Kidney glomerular epithelial cell (primary cell): ENCODE results near the gene CSAG2.
"Not testable (repeated sequence)": the region's sequence is repeated elsewhere in the genome, so short reads cannot be mapped to it uniquely, and the experiment has no call there.

Experiments used
- DNase-seq: peaks from one replicate; lab custom pipeline; 2025; lab: John Stamatoyannopoulos, UW

CSAG2 gene, protein sequence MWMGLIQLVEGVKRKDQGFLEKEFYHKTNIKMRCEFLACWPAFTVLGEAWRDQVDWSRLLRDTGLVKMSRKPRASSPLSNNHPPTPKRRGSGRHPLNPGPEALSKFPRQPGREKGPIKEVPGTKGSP

DNA sequence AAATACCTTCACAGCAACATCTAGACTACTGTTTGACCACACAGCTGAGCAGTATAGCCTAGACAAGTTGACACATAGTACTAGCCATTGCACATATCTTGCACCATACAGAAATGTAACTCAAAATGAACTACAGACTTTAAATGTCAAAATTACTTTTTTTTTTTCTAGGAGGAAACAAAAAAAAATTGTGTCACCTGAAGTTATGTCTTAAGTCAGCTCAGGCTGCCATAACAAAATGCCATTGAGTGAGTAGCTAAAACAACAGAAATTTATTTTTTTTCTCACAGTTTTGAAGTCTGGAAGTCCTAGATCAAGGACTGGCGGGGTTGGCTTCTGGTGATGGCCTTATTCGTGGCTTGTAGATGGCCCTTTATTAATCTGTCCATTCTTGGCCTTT lies at the start of gene CSAG2:
Gene CSAG2, minus strand, starts transcription at position 101 of the 400 bp plus-strand sequence. CDS start 161 bp downstream, outside the sequence.
- not testable (repeated sequence) for DNase-seq

DNA sequence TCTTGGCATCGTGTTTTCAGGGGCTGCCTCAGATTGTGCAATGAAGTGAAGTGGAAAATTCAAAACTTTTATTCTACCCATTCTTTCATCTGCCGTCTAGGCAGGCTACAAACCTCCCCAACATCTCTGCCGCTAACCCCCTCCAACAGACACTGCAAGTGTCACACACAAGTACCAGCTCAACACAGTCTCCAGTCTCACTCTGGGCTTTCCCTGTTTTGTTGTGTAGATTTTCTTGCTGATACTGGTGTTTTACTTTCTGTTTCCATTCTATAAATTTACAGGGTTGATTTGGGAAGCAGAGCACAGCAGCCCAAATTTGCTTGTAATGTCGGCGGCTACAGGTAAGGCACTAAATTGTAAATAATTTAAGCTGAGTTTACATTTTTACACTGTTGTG lies 45.8 kb upstream of the CSAG2 start:
- DNase-seq = not testable (repeated sequence)

DNA sequence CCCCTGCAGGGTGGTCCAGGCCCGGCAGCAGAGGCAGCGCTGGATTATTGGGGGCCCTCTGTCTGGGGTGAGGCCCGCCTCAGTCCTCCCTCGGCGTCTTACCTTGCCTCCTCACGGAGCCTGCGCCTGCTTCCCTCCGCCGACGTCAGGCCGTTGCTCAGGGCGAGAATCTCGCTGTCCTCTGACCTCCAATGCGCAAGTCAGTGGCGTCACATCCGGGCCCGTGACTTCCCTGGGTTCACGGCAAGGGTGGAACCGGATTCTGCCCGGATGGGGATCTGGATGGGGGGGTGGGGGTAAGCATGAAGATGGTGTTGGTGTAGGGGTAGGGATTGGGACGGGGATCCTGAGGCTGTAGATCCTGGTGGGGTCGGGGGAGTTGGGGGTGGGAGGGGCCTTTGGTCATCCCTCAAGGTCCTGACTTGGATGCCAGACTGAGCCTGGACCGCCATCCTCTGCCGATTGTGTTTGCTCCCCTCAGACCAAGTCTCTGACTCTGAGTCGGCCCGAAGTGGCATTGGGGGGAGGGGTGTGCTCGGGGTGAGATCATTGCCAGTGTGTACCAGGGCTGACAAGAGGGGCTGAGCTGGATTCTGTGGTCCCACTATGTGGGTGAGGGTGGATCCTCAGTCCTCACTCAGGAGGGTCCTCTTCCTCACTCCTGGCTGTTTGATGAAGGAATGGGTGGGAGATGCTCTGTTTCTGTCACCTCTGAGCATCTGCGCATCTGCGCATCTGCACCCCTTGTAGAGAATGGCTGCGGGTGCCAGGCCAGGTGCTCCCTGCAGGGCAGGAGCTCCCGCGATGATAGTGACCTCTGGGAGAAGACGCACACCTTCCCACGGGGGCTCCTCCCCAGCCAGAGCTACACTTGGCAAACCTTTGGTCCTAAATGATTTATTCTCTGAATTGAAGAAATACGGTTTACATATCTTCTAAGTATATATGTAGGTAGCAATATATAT lies 44.9 kb upstream of the CSAG2 start, which contains the start of gene MAGEA2:
Gene MAGEA2, minus strand, starts transcription at position 157 of the 965 bp plus-strand sequence. CDS start 2,479 bp downstream, outside the sequence.
- DNase-seq = not testable (repeated sequence)

DNA sequence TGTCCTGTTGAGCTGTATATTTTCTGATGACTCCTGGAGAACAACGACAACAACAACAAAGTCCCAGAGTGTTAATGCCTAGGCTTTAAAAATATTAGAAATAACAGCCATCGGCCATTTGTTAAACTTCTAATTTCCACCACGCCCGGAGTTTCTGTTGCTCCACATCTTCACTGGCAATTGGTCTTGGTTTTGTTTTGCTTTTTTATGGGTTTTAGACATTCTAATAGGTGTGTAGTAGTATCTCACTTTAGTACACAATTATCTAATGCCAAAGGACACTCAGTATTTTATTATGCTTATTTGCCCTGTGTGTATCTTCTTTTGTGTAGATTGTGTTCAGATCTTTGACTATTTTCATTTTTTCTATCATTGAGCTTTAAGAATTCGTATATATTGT lies 29.5 kb upstream of the CSAG2 start:
- DNase-seq = no peak

DNA sequence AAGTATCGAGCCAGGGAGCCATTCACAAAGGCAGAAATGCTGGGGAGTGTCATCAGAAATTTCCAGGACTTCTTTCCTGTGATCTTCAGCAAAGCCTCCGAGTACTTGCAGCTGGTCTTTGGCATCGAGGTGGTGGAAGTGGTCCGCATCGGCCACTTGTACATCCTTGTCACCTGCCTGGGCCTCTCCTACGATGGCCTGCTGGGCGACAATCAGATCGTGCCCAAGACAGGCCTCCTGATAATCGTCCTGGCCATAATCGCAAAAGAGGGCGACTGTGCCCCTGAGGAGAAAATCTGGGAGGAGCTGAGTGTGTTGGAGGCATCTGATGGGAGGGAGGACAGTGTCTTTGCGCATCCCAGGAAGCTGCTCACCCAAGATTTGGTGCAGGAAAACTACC lies 27.5 kb upstream of the CSAG2 start:
- DNase-seq = not testable (repeated sequence)

DNA sequence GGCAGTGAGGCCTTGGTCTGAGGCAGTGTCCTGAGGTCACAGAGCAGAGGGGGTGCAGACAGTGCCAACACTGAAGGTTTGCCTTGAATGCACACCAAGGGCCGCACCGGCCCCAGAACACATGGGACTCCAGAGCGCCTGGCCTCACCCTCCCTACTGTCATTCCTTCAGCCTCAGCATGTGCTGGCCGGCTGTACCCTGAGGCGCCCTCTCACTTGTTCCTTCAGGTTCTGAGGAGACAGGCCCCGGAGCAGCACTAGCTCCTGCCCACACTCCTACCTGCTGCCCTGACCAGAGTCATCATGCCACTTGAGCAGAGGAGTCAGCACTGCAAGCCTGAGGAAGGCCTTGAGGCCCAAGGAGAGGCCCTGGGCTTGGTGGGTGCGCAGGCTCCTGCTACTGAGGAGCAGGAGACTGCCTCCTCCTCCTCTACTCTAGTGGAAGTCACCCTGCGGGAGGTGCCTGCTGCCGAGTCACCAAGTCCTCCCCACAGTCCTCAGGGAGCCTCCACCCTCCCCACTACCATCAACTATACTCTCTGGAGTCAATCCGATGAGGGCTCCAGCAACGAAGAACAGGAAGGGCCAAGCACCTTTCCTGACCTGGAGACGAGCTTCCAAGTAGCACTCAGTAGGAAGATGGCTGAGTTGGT lies 26.9 kb upstream of the CSAG2 start:
- DNase-seq = no peak

DNA sequence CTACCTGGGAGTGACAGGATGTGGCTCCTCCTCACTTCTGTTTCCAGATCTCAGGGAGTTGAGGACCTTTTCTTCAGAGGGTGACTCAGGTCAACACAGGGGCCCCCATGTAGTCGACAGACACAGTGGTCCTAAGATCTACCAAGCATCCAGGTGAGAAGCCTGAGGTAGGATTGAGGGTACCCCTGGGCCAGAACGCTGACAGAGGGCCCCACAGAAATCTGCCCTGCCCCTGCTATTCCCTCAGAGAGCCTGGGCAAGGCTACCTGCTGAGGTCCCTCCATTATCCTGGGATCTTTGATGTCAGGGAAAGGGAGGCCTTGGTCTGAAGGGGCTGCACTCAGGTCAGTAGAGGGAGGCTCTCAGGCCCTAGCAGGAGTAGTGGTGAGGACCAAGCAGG lies 26.0 kb upstream of the CSAG2 start:
- DNase-seq = no peak

DNA sequence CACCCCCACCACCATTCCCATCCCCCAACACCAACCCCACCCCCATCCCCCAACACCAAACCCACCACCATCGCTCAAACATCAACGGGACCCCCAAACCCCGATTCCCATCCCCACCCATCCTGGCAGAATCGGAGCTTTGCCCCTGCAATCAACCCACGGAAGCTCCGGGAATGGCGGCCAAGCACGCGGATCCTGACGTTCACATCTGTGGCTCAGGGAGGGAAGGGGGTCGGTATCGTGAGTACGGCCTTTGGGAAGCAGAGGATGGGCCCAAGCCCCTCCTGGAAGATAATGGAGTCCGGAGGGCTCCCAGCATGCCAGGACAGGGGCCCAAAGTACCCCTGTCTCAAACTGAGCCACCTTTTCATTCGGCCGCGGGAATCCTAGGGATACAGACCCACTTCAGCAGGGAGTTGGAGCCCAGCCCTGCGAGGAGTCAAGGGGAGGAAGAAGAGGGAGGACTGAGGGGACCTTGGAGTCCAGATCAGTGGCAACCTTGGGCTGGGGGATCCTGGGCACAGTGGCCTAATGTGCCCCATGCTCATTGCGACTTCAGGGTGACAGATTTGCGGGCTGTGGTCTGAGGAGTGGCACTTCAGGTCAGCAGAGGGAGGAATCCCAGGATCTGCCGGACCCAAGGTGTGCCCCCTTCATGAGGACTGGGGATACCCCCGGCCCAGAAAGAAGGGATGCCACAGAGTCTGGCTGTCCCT lies 25.2 kb upstream of the CSAG2 start:
- not testable (repeated sequence) for DNase-seq

DNA sequence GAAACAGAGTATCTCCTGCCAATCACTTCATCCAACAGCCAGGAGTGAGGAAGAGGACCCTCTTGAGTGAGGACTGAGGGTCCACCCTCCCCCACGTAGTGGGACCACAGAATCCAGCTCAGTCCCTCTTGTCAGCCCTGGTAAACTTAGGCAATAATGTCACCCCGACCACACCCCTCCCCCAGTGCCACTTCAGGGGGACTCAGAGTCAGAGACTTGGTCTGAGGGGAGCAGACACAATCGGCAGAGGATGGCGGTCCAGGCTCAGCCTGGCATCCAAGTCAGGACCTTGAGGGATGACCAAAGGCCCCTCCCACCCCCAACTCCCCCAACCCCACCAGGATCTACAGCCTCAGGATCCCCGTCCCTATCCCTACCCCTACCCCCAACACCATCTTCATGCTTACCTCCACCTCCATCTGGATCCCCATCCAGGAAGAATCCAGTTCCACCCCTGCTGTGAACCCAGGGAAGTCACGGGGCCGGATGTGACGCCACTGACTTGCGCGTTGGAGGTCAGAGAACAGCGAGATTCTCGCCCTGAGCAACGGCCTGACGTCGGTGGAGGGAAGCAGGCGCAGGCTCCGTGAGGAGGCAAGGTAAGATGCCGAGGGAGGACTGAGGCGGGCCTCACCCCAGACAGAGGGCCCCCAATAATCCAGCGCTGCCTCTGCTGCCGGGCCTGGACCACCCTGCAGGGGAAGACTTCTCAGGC lies 24.3 kb upstream of the CSAG2 start, which contains the start of the genes CSAG1 and MAGEA12:
Gene CSAG1, minus strand, starts transcription at position 461 of the 715 bp plus-strand sequence. CDS start 1,261 bp downstream, outside the sequence.
Gene MAGEA12, plus strand, starts transcription at position 497 of the 715 bp plus-strand sequence. CDS start 2,405 bp downstream, outside the sequence.
- no peak for DNase-seq

DNA sequence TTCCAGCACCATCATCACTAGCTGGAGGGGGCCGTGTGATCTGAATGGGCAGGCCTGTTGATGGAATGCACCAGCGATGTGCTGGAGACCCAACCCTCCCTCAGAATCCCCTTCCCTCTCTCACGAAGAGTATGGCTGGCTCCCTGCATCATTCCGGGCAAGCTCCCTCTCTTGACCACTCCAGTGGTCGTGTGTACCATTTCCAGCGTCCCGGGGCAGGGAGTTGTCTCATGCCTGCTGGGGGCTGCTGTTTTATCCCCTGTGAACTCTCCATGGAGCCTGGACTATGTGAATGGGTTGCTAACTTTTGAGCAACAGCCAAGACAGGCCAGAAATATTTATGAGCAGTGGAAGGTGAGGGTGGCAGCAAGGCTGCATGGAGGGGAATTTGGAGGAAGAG lies 16.3 kb upstream of the CSAG2 start:
- no peak for DNase-seq

DNA sequence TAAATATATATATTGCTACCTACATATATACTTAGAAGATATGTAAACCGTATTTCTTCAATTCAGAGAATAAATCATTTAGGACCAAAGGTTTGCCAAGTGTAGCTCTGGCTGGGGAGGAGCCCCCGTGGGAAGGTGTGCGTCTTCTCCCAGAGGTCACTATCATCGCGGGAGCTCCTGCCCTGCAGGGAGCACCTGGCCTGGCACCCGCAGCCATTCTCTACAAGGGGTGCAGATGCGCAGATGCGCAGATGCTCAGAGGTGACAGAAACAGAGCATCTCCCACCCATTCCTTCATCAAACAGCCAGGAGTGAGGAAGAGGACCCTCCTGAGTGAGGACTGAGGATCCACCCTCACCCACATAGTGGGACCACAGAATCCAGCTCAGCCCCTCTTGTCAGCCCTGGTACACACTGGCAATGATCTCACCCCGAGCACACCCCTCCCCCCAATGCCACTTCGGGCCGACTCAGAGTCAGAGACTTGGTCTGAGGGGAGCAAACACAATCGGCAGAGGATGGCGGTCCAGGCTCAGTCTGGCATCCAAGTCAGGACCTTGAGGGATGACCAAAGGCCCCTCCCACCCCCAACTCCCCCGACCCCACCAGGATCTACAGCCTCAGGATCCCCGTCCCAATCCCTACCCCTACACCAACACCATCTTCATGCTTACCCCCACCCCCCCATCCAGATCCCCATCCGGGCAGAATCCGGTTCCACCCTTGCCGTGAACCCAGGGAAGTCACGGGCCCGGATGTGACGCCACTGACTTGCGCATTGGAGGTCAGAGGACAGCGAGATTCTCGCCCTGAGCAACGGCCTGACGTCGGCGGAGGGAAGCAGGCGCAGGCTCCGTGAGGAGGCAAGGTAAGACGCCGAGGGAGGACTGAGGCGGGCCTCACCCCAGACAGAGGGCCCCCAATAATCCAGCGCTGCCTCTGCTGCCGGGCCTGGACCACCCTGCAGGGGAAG lies 5.0 kb upstream of the CSAG2 start, which contains the start of gene MAGEA2B:
Gene MAGEA2B, plus strand, starts transcription at position 814 of the 973 bp plus-strand sequence. CDS start 2,479 bp downstream, outside the sequence.
- not testable (repeated sequence) for DNase-seq

DNA sequence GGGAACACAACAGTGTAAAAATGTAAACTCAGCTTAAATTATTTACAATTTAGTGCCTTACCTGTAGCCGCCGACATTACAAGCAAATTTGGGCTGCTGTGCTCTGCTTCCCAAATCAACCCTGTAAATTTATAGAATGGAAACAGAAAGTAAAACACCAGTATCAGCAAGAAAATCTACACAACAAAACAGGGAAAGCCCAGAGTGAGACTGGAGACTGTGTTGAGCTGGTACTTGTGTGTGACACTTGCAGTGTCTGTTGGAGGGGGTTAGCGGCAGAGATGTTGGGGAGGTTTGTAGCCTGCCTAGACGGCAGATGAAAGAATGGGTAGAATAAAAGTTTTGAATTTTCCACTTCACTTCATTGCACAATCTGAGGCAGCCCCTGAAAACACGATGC lies 4.1 kb upstream of the CSAG2 start:
- not testable (repeated sequence) for DNase-seq

DNA sequence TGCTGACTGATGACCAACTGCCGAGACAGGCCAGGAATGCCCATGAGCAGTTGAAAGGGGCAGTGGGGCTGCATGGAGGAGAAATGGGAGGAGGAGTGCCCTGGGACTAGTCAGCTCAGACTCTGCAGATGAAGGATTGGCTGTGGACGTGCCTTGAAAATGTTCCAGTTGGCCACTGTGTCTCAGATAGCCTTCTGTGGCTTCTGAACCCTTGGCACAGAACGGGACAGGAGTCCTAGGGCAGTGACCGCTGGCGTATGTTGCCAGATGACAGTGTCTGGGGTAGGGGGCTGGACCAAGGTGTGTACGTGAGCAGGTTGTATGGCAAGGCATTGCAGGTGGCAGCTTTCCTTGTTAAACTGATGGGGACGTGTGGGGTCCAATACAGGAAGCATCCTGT lies 2.6 kb downstream of the CSAG2 start:
- not testable (repeated sequence) for DNase-seq

DNA sequence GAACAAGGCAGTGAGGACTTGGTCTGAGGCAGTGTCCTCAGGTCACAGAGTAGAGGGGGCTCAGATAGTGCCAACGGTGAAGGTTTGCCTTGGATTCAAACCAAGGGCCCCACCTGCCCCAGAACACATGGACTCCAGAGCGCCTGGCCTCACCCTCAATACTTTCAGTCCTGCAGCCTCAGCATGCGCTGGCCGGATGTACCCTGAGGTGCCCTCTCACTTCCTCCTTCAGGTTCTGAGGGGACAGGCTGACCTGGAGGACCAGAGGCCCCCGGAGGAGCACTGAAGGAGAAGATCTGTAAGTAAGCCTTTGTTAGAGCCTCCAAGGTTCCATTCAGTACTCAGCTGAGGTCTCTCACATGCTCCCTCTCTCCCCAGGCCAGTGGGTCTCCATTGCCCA lies 8.7 kb downstream of the CSAG2 start:
- not testable (repeated sequence) for DNase-seq

DNA sequence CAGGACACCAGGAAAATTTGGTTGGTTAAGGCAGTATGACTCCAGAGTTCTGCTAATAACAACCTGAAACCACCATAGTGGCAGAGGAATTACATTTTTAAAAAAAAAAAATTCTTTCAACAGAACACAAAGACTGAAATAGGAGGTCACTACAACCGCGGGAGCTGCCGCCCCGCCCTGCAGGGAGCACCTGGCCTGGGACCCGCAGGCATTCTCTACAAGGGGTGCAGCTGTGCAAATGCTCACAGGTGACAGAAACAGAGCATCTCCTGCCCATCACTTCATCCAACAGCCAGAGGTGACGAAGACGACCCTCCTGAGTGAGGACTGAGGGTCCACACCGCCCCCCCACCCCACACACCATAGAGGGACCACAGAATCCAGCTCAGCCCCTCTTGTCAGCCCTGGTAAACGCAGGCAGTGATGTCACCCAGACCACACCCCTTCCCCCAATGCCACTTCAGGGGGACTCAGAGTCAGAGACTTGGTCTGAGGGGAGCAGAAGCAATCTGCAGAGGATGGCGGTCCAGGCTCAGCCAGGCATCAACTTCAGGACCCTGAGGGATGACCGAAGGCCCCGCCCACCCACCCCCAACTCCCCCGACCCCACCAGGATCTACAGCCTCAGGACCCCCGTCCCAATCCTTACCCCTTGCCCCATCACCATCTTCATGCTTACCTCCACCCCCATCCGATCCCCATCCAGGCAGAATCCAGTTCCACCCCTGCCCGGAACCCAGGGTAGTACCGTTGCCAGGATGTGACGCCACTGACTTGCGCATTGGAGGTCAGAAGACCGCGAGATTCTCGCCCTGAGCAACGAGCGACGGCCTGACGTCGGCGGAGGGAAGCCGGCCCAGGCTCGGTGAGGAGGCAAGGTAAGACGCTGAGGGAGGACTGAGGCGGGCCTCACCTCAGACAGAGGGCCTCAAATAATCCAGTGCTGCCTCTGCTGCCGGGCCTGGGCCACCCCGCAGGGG lies 10.8 kb downstream of the CSAG2 start, which contains the start of gene MAGEA3:
Gene MAGEA3, plus strand, starts transcription at position 843 of the 980 bp plus-strand sequence. CDS start 2,039 bp downstream, outside the sequence.
- not testable (repeated sequence) for DNase-seq

DNA sequence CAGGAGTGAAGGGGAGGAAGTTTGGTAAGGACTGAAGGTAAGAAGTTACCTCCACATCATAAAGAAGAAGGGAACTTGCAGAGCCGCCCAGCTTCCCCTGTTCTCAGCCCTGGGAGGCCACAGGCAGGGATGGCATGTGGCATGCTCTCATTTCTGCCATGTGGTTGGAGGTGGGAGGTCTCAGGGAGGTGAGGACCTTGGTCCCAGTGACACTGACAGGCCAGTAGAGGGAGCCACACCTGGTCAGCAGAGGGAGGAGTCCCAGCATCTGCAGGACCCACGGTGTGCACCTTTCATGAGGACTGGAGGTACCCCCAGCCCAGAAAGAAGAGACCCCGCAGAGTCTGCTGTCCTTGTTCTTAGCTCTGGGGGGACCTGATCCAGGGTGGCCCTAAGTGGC lies 28.1 kb downstream of the CSAG2 start:
- DNase-seq = not testable (repeated sequence)

DNA sequence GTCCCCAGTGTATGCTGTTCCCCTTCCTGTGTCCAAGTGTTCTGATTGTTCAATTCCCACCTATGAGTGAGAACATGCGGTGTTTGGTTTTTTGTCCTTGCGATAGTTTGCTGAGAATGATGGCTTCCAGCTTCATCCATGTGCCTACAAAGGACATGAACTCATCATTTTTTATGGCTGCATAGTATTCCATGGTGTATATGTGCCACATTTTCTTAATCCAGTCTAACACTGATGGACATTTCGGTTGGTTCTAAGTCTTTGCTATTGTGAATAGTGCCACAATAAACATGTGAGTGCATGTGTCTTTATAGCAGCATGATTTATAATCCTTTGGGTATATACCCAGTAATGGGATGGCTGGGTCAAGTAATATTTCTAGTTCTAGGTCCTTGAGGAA lies 34.4 kb downstream of the CSAG2 start:
- not testable (repeated sequence) for DNase-seq

DNA sequence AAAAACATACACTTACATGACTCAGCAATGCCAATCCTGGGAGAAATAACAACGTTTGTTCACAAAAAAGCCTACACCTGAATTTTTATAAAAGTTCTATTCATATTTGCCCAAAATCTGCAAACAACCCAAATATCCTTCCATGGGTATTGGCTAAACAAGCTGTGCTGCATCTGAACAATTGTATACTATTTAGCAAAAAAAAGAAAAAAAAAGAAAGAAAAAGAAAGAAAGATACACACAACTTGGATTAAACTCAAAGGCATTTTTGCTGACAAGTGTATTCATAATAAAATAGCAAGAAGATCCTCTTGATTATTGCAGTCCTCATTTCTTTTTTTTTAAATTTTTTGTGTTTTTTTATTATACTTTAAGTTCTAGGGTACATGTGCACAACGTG lies 34.9 kb downstream of the CSAG2 start:
- DNase-seq = no peak
